GM18526 (cell line): ENCODE data around the gene PPP1R10.

ENCODE experiments used
- POLR2A ChIP-seq: IDR thresholded peaks from 3 replicates; pipeline ENCODE4 v1.6.1; 2011; ENCODE audit not compliant: insufficient read length; ENCODE audit errors: extremely low read depth

Gene PPP1R10

GRCh38 chr6:30635834-30636233 is 18.8 kb upstream of the PPP1R10 start:
- TF ChIP-seq POLR2A = no peak

GRCh38 chr6:30626484-30627366 is 9.7 kb upstream of the PPP1R10 start, which contains the start of gene ATAT1:
ATAT1 (plus strand) TSS chr6:30626874.
- peak; percentile 79 for TF ChIP-seq POLR2A

- TF ChIP-seq POLR2A = no peak
Measured at GRCh38 chr6:30625511-30625910, 8.5 kb upstream of the PPP1R10 start.

- TF ChIP-seq POLR2A = no peak
Measured at GRCh38 chr6:30619561-30619960, 2.5 kb upstream of the PPP1R10 start.

GRCh38 chr6:30618270-30618797 is 1.3 kb upstream of the PPP1R10 start:
- TF ChIP-seq POLR2A = no peak

GRCh38 chr6:30617565-30618269 is 674 bp upstream of the PPP1R10 start, which contains the start of gene MRPS18B:
MRPS18B (plus strand) TSS chr6:30617840; CDS start chr6:30617866, 26 bp downstream.
- peak; percentile 95 for TF ChIP-seq POLR2A

- no peak for TF ChIP-seq POLR2A
Measured at GRCh38 chr6:30615958-30616810, 859 bp downstream of the PPP1R10 start.

GRCh38 chr6:30615219-30615957 is 1.7 kb downstream of the PPP1R10 start:
- peak; percentile 53 for TF ChIP-seq POLR2A

- peak; percentile 57 for TF ChIP-seq POLR2A
Measured at GRCh38 chr6:30614843-30615218, 2.2 kb downstream of the PPP1R10 start.

GRCh38 chr6:30614044-30614842 is 2.8 kb downstream of the PPP1R10 start:
- no peak for TF ChIP-seq POLR2A

- TF ChIP-seq POLR2A = no peak
Measured at GRCh38 chr6:30613251-30614043, 3.6 kb downstream of the PPP1R10 start.

GRCh38 chr6:30612687-30613248 is 4.3 kb downstream of the PPP1R10 start:
- peak; percentile 33 for TF ChIP-seq POLR2A

- no peak for TF ChIP-seq POLR2A
Measured at GRCh38 chr6:30612213-30612612, 4.8 kb downstream of the PPP1R10 start.

GRCh38 chr6:30611856-30612194 is 5.2 kb downstream of the PPP1R10 start:
- no peak for TF ChIP-seq POLR2A
